GM12892 (cell line): ENCODE results near the gene COX7A2L.
"Not testable (repeated sequence)": the region's sequence is repeated elsewhere in the genome, so short reads cannot be mapped to it uniquely, and the experiment has no call there.

ENCODE experiments used
- DNase-seq: peaks from one replicate; pipeline ENCODE4 v3.0.0; 2011; ENCODE audit not compliant: insufficient read length
- FAIRE-seq: peaks from 2 replicates; lab custom pipeline; 2011; peaks lifted over from hg19 to GRCh38; lab: Jason Lieb, UNC
- POLR2A ChIP-seq: IDR thresholded peaks from 2 replicates; pipeline ENCODE4 v1.6.1; 2011; ENCODE audit warnings: low read depth, low read length, control low read depth
- POLR2AphosphoS5 ChIP-seq: IDR thresholded peaks from 2 replicates; pipeline ENCODE4 v1.6.1; 2011; ENCODE audit warnings: low read depth, low read length, control low read depth
- TAF1 ChIP-seq: IDR thresholded peaks from 2 replicates; pipeline ENCODE4 v1.6.1; 2011; ENCODE audit warnings: low read depth, mild to moderate bottlenecking, control low read depth, low read length, borderline replicate concordance

Gene COX7A2L

GRCh38 chr2:42382144-42382543, 21.1 kb upstream of the COX7A2L start:
- no peak for DNase-seq
- FAIRE-seq, result no peak
- TF ChIP-seq TAF1 (no peak), POLR2AphosphoS5 (no peak)

GRCh38 chr2:42380026-42380425, 19.0 kb upstream of the COX7A2L start:
- not testable (repeated sequence) for DNase-seq, FAIRE-seq

GRCh38 chr2:42378415-42378814, 17.4 kb upstream of the COX7A2L start:
- FAIRE-seq (no peak), DNase-seq (no peak)
- TF ChIP-seq POLR2AphosphoS5 (no peak), TAF1 (no peak), POLR2A (no peak)

GRCh38 chr2:42376758-42377157, 15.7 kb upstream of the COX7A2L start:
- TF ChIP-seq POLR2AphosphoS5 (no peak), POLR2A (no peak)
- FAIRE-seq (no peak), DNase-seq (no peak)

GRCh38 chr2:42372474-42373200, 11.6 kb upstream of the COX7A2L start:
- TF ChIP-seq POLR2A, result no peak
- FAIRE-seq (no peak), DNase-seq (no peak)

- no peak for DNase-seq
- TF ChIP-seq TAF1, result no peak
- no peak for TF ChIP-seq POLR2AphosphoS5
- TF ChIP-seq POLR2A, result no peak
- no peak for FAIRE-seq
These were observed 10.8 kb upstream of the COX7A2L start for GRCh38 chr2:42371611-42372473.

GRCh38 chr2:42369532-42370229, 8.7 kb upstream of the COX7A2L start:
- TF ChIP-seq POLR2AphosphoS5 (no peak), POLR2A (no peak), TAF1 (no peak)
- FAIRE-seq, result no peak
- no peak for DNase-seq

- DNase-seq (no peak), FAIRE-seq (no peak)
- no peak for TF ChIP-seq POLR2A
These were observed 8.0 kb upstream of the COX7A2L start for GRCh38 chr2:42368817-42369531.

GRCh38 chr2:42367835-42368234, 6.8 kb upstream of the COX7A2L start:
- no peak for FAIRE-seq

GRCh38 chr2:42366411-42366810, 5.4 kb upstream of the COX7A2L start:
- no peak for DNase-seq
- no peak for FAIRE-seq

More at GRCh38 chr2:42367835-42368234, 6.8 kb upstream of the COX7A2L start:
- TF ChIP-seq POLR2A (no peak), TAF1 (no peak), POLR2AphosphoS5 (no peak)
- no peak for DNase-seq

GRCh38 chr2:42364658-42365057, 3.6 kb upstream of the COX7A2L start:
- DNase-seq, result no peak
- TF ChIP-seq POLR2AphosphoS5 (no peak), POLR2A (no peak), TAF1 (no peak)
- FAIRE-seq, result no peak

More at GRCh38 chr2:42366411-42366810, 5.4 kb upstream of the COX7A2L start:
- TF ChIP-seq POLR2A (no peak), POLR2AphosphoS5 (no peak), TAF1 (no peak)
